ENCODE measurements around the gene KRTAP9-7.

GRCh38 chr17:41308918-41309359 is 33.4 kb downstream of the KRTAP9-7 start, which contains the start of gene KRTAP16-1:
- TF ChIP-seq POLR2AphosphoS5 (IDR thresholded peaks at IDR 0.05; ENCODE audit: low read depth, low read length) (no peak), POLR2A (IDR thresholded peaks at IDR 0.05; ENCODE audit: low read depth, low read length) (no peak), TAF1 (IDR thresholded peaks at IDR 0.05; ENCODE audit: borderline replicate concordance, low read depth, low read length) (no peak)
